Glomerular visceral epithelial cell (primary cell): Measurements from ENCODE around the gene CLPTM1.
"Not testable (repeated sequence)": the region's sequence is repeated elsewhere in the genome, so short reads cannot be mapped to it uniquely, and the experiment has no call there.

Experiments used
- DNase-seq: peaks from one replicate; pipeline ENCODE4 v3.0.0-alpha.2; 2016; ENCODE audit errors: extremely low spot score

CLPTM1 gene

GRCh38 chr19:44974857-44975256 is 19.7 kb downstream of the CLPTM1 start:
- no peak for DNase-seq

GRCh38 chr19:44975444-44975843 is 20.3 kb downstream of the CLPTM1 start:
- DNase-seq = no peak

GRCh38 chr19:44984005-44984404 is 28.8 kb downstream of the CLPTM1 start:
- no peak for DNase-seq

GRCh38 chr19:44985445-44985844 is 30.3 kb downstream of the CLPTM1 start:
- DNase-seq = no peak

GRCh38 chr19:44986389-44986788 is 31.2 kb downstream of the CLPTM1 start:
- DNase-seq = no peak

GRCh38 chr19:44987148-44987675 is 32.0 kb downstream of the CLPTM1 start:
- DNase-seq = no peak

GRCh38 chr19:44988273-44988672 is 33.1 kb downstream of the CLPTM1 start:
- DNase-seq = no peak

- peak; percentile 51 for DNase-seq
Observed at GRCh38 chr19:44988896-44989556, 33.8 kb downstream of the CLPTM1 start.

GRCh38 chr19:44990459-44990858 is 35.3 kb downstream of the CLPTM1 start:
- DNase-seq = no peak

GRCh38 chr19:44990966-44991365 is 35.8 kb downstream of the CLPTM1 start:
- DNase-seq = no peak

- no peak for DNase-seq
Observed at GRCh38 chr19:44992336-44993163, 37.4 kb downstream of the CLPTM1 start.

GRCh38 chr19:44993526-44993925 is 38.3 kb downstream of the CLPTM1 start:
- no peak for DNase-seq

GRCh38 chr19:44993926-44994537 is 38.9 kb downstream of the CLPTM1 start:
- DNase-seq = no peak

GRCh38 chr19:44998025-44998424 is 42.8 kb downstream of the CLPTM1 start:
- DNase-seq = no peak

GRCh38 chr19:44999131-44999925 is 44.1 kb downstream of the CLPTM1 start:
- not testable (repeated sequence) for DNase-seq

GRCh38 chr19:45000665-45001064 is 45.5 kb downstream of the CLPTM1 start:
- DNase-seq = not testable (repeated sequence)

GRCh38 chr19:45001087-45001739 is 46.0 kb downstream of the CLPTM1 start, which contains the start of gene RELB:
Gene RELB (plus strand): TSS chr19:45001464. CDS start chr19:45001580, 116 bp downstream.
- peak; percentile 92 for DNase-seq

- DNase-seq = no peak
Observed at GRCh38 chr19:45003485-45003884, 48.3 kb downstream of the CLPTM1 start.

- no peak for DNase-seq
Observed at GRCh38 chr19:45005787-45006186, 50.6 kb downstream of the CLPTM1 start.

GRCh38 chr19:45008552-45008951 is 53.4 kb downstream of the CLPTM1 start:
- DNase-seq = no peak

- no peak for DNase-seq
Observed at GRCh38 chr19:45009625-45010255, 54.6 kb downstream of the CLPTM1 start.
